ENCODE measurements around the gene COX8C.

COX8C gene

GRCh38 chr14:93316716-93317115 is 30.3 kb upstream of the COX8C start:
- TF ChIP-seq GATA1 (IDR thresholded peaks at IDR 0.05; ENCODE audit: low read depth, low read length) = no peak
- TF ChIP-seq POLR2A (IDR thresholded peaks at IDR 0.05; ENCODE audit: low read length) = no peak
- DNase-seq = no peak

GRCh38 chr14:93317210-93317874 is 29.6 kb upstream of the COX8C start:
- no peak for TF ChIP-seq GATA1 (IDR thresholded peaks at IDR 0.05; ENCODE audit: low read depth, low read length)
- TF ChIP-seq POLR2A (IDR thresholded peaks at IDR 0.05; ENCODE audit: low read length) = no peak
- peak; percentile 40 to 50 for DNase-seq

DNA sequence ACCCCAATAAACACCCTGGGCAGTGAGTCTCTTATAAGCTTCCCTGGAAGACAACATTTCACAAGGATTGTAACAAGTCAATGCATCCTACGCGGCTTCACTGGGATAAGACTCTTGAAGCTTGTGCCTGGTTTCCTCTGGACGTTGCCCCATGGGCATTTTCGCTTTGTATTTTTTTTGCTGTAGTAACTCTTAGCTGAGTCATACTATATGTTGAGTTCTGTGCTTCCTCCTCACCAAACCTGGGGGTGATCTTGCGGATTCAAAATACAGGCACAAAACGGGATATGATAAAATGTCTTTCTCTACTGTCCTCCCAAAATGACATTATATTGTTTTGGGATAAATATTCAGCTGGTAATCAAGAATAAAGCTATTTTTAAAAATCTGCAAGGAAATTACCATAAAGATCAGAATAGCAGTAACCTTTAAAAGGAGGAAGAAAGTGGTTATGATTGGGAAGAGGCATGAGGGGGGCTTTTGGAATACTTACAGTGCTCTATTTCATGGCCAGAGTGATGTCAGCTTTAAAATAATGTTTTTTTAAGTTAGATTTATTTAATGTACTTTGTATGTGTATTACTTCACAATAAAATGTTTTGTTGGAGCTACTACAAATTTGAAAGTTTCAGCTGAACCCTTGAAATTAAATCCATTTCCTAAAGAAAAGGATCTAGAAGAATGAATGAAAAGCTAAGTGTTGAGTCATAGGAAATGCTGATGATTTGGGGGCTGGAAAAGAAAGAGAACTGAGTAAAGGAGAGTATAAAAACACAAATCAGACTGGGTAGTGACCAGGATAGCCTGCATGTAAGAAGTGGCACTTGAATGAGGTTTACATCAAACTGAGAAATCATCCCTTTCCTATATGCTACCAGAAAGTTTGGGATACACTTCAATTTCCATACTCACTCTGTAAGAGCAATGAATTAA is 28.8 kb upstream of the COX8C start:
- DNase-seq = peak; percentile 69 to 79

GRCh38 chr14:93318927-93319326 is 28.1 kb upstream of the COX8C start:
- peak; percentile 42 to 49 for DNase-seq

More for the DNA sequence above, 28.8 kb upstream of the COX8C start:
- no peak for TF ChIP-seq GATA1 (IDR thresholded peaks at IDR 0.05; ENCODE audit: low read depth, low read length)
- no peak for TF ChIP-seq POLR2A (IDR thresholded peaks at IDR 0.05; ENCODE audit: low read length)

GRCh38 chr14:93319494-93319893 is 27.5 kb upstream of the COX8C start:
- DNase-seq = no peak
- TF ChIP-seq POLR2A (IDR thresholded peaks at IDR 0.05; ENCODE audit: low read length) (no peak), GATA1 (IDR thresholded peaks at IDR 0.05; ENCODE audit: low read depth, low read length) (no peak)

More at GRCh38 chr14:93318927-93319326, 28.1 kb upstream of the COX8C start:
- TF ChIP-seq GATA1 (IDR thresholded peaks at IDR 0.05; ENCODE audit: low read depth, low read length) (no peak), POLR2A (IDR thresholded peaks at IDR 0.05; ENCODE audit: low read length) (no peak)

- TF ChIP-seq GATA1 (IDR thresholded peaks at IDR 0.05; ENCODE audit: low read depth, low read length) (no peak), POLR2A (IDR thresholded peaks at IDR 0.05; ENCODE audit: low read length) (no peak)
- DNase-seq = no peak
These were observed 27.0 kb upstream of the COX8C start for GRCh38 chr14:93319958-93320357.

DNA sequence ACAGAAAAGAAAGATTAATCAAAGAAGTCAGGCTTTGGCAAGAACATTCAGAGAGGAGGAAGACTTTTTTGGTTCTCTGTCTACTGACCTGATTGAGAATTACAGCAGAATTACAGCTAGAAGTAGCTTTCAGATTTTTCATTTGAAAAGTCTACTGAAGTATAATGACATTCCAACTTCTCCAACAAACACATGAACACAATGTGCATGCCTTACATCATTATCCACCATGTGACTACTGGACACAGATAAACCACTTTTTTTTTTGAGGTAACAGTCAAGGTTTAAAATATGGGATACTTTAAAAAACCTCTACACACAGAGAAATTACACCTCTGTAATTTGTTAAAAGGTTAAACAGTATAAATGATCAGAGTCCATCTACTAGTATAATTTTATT is 26.5 kb upstream of the COX8C start:
- DNase-seq = peak in 1 of 2 experiments; percentile 42

GRCh38 chr14:93322929-93323599 is 23.9 kb upstream of the COX8C start:
- no peak for TF ChIP-seq POLR2A (IDR thresholded peaks at IDR 0.05; ENCODE audit: low read length)
- no peak for TF ChIP-seq GATA1 (IDR thresholded peaks at IDR 0.05; ENCODE audit: low read depth, low read length)
- DNase-seq = peak; percentile 84

More for the DNA sequence above, 26.5 kb upstream of the COX8C start:
- no peak for TF ChIP-seq POLR2A (IDR thresholded peaks at IDR 0.05; ENCODE audit: low read length)
- TF ChIP-seq GATA1 (IDR thresholded peaks at IDR 0.05; ENCODE audit: low read depth, low read length) = no peak

DNA sequence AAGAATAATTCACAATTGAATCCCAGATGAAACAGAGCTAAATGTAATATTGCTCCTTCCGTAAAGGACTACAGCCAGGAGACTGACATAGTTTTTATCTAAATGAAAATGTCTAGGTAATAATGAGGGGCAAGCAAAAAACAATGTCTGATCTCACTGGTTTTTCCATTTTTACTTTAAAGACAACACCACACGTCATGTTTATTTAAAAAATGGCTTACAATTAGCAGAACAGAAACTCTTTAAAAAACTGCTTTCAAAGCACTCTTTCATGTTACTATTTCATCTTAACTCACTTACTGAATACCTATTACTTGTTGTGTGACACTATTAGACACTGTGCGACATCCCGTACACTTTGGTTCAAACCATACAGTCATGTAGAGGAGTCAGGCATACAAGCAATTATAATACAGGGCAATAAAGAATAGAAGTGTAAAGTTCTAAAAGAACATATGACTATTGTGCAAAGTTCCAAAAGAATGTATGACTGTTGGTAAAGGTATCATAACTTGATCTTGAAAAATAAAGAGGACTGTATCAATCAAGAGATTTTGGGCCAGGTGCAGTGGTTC is 23.3 kb upstream of the COX8C start:
- TF ChIP-seq POLR2A (IDR thresholded peaks at IDR 0.05; ENCODE audit: low read length) (no peak), GATA1 (IDR thresholded peaks at IDR 0.05; ENCODE audit: low read depth, low read length) (no peak)
- no peak for DNase-seq

DNA sequence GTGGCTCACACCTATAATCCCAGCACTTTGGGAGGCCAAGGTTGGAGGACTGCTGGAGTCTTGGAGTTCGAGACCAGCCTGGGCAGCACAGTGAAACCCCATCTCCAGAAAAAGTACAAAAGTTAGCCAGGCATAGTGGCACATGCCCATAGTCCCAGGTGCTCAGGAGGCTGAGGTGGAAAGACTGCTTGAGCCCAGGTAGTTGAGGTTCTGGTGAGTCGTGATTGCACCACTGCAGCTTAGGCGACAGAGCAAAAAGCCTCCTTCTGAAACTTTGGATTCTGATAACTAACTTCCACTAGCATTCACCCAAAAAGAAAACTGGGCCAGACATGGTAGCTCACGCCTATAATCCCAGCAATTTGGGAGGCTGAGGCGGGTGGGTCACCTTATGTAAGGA is 20.8 kb upstream of the COX8C start:
- TF ChIP-seq POLR2A (IDR thresholded peaks at IDR 0.05; ENCODE audit: low read length) = no peak
- no peak for TF ChIP-seq GATA1 (IDR thresholded peaks at IDR 0.05; ENCODE audit: low read depth, low read length)

GRCh38 chr14:93328546-93328945 is 18.4 kb upstream of the COX8C start:
- TF ChIP-seq GATA1 (IDR thresholded peaks at IDR 0.05; ENCODE audit: low read depth, low read length) (no peak), POLR2A (IDR thresholded peaks at IDR 0.05; ENCODE audit: low read length) (no peak)
- no peak for DNase-seq

More for the DNA sequence above, 20.8 kb upstream of the COX8C start:
- peak in 1 of 2 experiments; percentile 36 for DNase-seq

DNA sequence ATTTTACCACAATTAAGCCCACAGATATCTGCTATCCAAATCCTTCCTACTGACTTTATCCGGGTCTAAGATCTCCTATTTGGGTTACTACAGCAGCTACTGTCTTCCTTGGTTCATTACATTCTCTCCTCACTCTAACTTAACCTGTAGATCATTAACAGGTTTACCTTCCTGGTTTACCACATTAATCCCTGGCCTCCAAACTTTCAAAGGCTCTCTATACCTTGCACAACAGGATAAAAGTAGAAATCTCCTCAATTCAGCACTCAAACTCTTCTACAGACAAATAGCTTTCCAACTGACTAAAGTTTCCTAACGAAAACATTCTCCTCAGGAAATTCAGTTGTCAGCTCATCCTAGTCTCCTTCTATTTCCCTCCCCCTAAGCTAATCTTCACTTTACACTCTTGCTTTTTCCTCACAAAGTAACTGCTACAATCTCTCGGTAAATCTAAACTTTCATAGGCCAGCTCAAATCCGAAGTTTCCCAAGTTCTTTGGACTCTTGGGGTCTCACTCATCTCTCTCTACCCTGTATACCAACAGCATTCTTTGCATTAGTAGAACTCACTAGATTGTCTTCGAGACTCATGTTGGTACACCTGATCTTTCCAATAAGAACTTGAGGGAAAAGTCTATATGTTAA is 16.9 kb upstream of the COX8C start:
- TF ChIP-seq POLR2A (IDR thresholded peaks at IDR 0.05; ENCODE audit: low read length) (no peak), GATA1 (IDR thresholded peaks at IDR 0.05; ENCODE audit: low read depth, low read length) (no peak)
- DNase-seq = no peak

DNA sequence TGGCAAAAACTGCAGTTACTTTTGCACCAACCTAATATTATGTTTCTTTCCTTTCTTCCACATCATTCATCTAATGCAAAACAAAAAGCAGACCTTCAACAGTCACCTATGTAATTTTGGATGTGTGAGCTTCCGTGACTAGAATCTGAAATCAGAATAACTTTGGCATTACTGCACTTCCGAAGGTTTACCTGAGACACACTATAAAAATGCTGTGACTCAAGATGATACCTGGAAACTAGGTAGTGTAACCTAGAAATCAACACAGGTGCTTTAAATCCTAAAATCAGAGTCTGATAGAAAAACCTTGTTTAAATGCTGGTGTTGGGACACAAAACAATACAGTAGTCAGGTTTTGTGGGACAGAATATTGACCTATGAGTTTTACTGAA is 16.4 kb upstream of the COX8C start:
- no peak for DNase-seq
- TF ChIP-seq POLR2A (IDR thresholded peaks at IDR 0.05; ENCODE audit: low read length) (no peak), GATA1 (IDR thresholded peaks at IDR 0.05; ENCODE audit: low read depth, low read length) (no peak)
